Smooth muscle cell (in vitro differentiated cells): ENCODE results near the gene EHF. TPM values are rescaled to one million over a fixed set of nuclear protein-coding genes. Genes with fewer than 3 reads are reported as not detected.

Experiments used
- DNase-seq: peaks from one replicate; lab custom pipeline; 2025; ENCODE audit not compliant: unreplicated experiment; lab: John Stamatoyannopoulos, UW
- H2AFZ ChIP-seq: fragments of 200-600 bp; sonication (generic); 2 replicates; pipeline ENCODE4 v1.6.0; 2016; ENCODE audit warnings: antibody characterized with exemption, low read depth, mild to moderate bottlenecking
- H3F3A ChIP-seq: fragments of 200-600 bp; sonication (generic); 2 replicates; pipeline ENCODE4 v1.6.0; 2017; ENCODE audit warnings: antibody characterized with exemption, low read depth
- H3K27ac ChIP-seq: fragments of 200-600 bp; sonication (generic); 2 replicates; pipeline ENCODE4 v1.5.1; 2016; ENCODE audit warnings: low read depth, mild to moderate bottlenecking
- H3K27me3 ChIP-seq: fragments of 200-600 bp; sonication (generic); 2 replicates; pipeline ENCODE4 v1.6.1; 2016; ENCODE audit warnings: low read depth, mild to moderate bottlenecking
- H3K36me3 ChIP-seq: fragments of 200-600 bp; sonication (generic); 2 replicates; pipeline ENCODE4 v1.5.1; 2016; ENCODE audit warnings: low read depth
- H3K4me1 ChIP-seq: fragments of 200-600 bp; sonication (generic); 2 replicates; pipeline ENCODE4 v1.5.1; 2016; ENCODE audit warnings: low read depth
- H3K4me2 ChIP-seq: fragments of 200-600 bp; sonication (generic); 2 replicates; pipeline ENCODE4 v1.6.0; 2016; ENCODE audit warnings: mild to moderate bottlenecking
- H3K4me3 ChIP-seq: fragments of 200-600 bp; sonication (generic); 2 replicates; pipeline ENCODE4 v1.5.1; 2016; ENCODE audit warnings: mild to moderate bottlenecking
- H3K79me2 ChIP-seq: fragments of 200-600 bp; sonication (generic); 2 replicates; pipeline ENCODE4 v1.6.0; 2016; ENCODE audit warnings: low read depth, mild to moderate bottlenecking
- H3K9ac ChIP-seq: fragments of 200-600 bp; sonication (generic); 2 replicates; pipeline ENCODE4 v1.6.0; 2016; ENCODE audit warnings: low read depth
- H3K9me3 ChIP-seq: fragments of 200-600 bp; sonication (generic); replicated peaks from 2 replicates; pipeline ENCODE4 v1.5.1; 2016; ENCODE audit warnings: low read depth
- H4K20me1 ChIP-seq: fragments of 200-600 bp; sonication (generic); 2 replicates; pipeline ENCODE4 v1.6.0; 2016; ENCODE audit warnings: low read depth
- CTCF ChIP-seq: fragments of 200-600 bp; sonication (generic); IDR thresholded peaks from 2 replicates; pipeline ENCODE4 v1.5.1; 2017; ENCODE audit warnings: borderline replicate concordance, mild to moderate bottlenecking, antibody characterized with exemption; ENCODE audit not compliant: insufficient read depth, poor library complexity, severe bottlenecking
- WGBS: methylation state at CpG from one replicate; pipeline ENCODE4 v1.1.7; 2016; ENCODE audit warnings: low lambda C conversion rate; 5-methylcytosine and 5-hydroxymethylcytosine counted together
- polyA plus RNA-seq: library from polyadenylated mRNA; unstranded; fragments of >200 nt; fragmentation: Nextera tagmentation; extraction: Ambion mirVana; gene quantifications from 2 replicates; pipeline ENCODE4 v1.2.1, GENCODE V29; 2016
- total RNA-seq: library from RNA; depleted of rRNA; stranded (reverse); fragments of >200 nt; gene quantifications from 2 replicates; pipeline ENCODE4 v1.2.3, GENCODE V29; 2014

Gene EHF
- total and polyA plus RNA-seq, 2 experiments from 2014 or later, result 0.63 to 1.7 TPM

GRCh38 chr11:34696862-34697261 lies 76.0 kb downstream of the EHF start:
- no peaks in the 10 kb centered on the region for H4K20me1 ChIP-seq
- no peak for DNase-seq
- peaks cover 9% of the 10 kb centered on the region for H3K4me1 ChIP-seq
- H3K79me2 ChIP-seq, result peaks cover 79% of the 10 kb centered on the region
- H3K4me3 ChIP-seq, result no peak overlapping the region
- TF ChIP-seq CTCF, result no peak
- H3K9ac ChIP-seq, result no peak overlapping the region
- H3K27ac ChIP-seq, result no peak overlapping the region
- no peaks in the 10 kb centered on the region for H3K27me3 ChIP-seq
- no peak overlapping the region for H3K4me2 ChIP-seq
- no peak overlapping the region for H2AFZ ChIP-seq
- H3K36me3 ChIP-seq, result peaks cover 3% of the 10 kb centered on the region
- H3F3A ChIP-seq, result no peaks in the 10 kb centered on the region
- H3K9me3 ChIP-seq, result no peaks in the 10 kb centered on the region

- peaks cover 34% of the 10 kb centered on the region for H3K36me3 ChIP-seq
- H3K4me3 ChIP-seq, result no peak overlapping the region
- 86% methylated on average over 2 of the region's 2 CpGs for WGBS
- peaks cover 51% of the 10 kb centered on the region for H3K79me2 ChIP-seq
- peaks cover 18% of the 10 kb centered on the region for H3K9me3 ChIP-seq
- H3K27ac ChIP-seq, result no peak overlapping the region
- no peak for TF ChIP-seq CTCF
- no peak overlapping the region for H3K9ac ChIP-seq
- no peak overlapping the region for H2AFZ ChIP-seq
- H3K27me3 ChIP-seq, result no peaks in the 10 kb centered on the region
- H4K20me1 ChIP-seq, result peaks cover 5% of the 10 kb centered on the region
- H3K4me2 ChIP-seq, result no peak overlapping the region
- no peaks in the 10 kb centered on the region for H3F3A ChIP-seq
- no peaks in the 10 kb centered on the region for H3K4me1 ChIP-seq
- DNase-seq, result no peak
Observed at GRCh38 chr11:34706709-34707461, 86.0 kb downstream of the EHF start.

GRCh38 chr11:34707462-34707840 lies 86.6 kb downstream of the EHF start:
- Histone ChIP-seq H3K4me1 (no peaks in the 10 kb centered on the region), H2AFZ (no peak overlapping the region), H3K27me3 (no peaks in the 10 kb centered on the region), H3K9me3 (peaks cover 24% of the 10 kb centered on the region), H3K36me3 (peaks cover 38% of the 10 kb centered on the region), H3K27ac (no peak overlapping the region), H3K9ac (no peak overlapping the region), H3K4me3 (no peak overlapping the region), H4K20me1 (peaks cover 5% of the 10 kb centered on the region), H3K79me2 (peaks cover 50% of the 10 kb centered on the region), H3K4me2 (no peak overlapping the region), H3F3A (no peaks in the 10 kb centered on the region)
- 94% methylated on average over 3 of the region's 3 CpGs for WGBS
- no peak for TF ChIP-seq CTCF
- no peak for DNase-seq

Other genes starting within 250 kb of the EHF start
- not detected in 2 replicates for gene CAT, start 182.2 kb upstream of the EHF start, total RNA-seq
- not detected in 2 replicates for gene CAT, start 182.2 kb upstream of the EHF start, polyA plus RNA-seq
- 0.45 and 0.67 TPM in 2 replicates for gene ELF5, start 107.3 kb upstream of the EHF start, total RNA-seq
- not detected in 2 replicates for gene ELF5, start 107.3 kb upstream of the EHF start, polyA plus RNA-seq